GM04503 (cell line): ENCODE data around the gene HLA-A.
"Not testable (repeated sequence)": the region's sequence is repeated elsewhere in the genome, so short reads cannot be mapped to it uniquely, and the experiment has no call there.

ENCODE experiments used
- DNase-seq: peaks from one replicate; pipeline ENCODE4 v3.0.0-alpha.2; 2012; ENCODE audit warnings: low read depth

Gene HLA-A

DNA sequence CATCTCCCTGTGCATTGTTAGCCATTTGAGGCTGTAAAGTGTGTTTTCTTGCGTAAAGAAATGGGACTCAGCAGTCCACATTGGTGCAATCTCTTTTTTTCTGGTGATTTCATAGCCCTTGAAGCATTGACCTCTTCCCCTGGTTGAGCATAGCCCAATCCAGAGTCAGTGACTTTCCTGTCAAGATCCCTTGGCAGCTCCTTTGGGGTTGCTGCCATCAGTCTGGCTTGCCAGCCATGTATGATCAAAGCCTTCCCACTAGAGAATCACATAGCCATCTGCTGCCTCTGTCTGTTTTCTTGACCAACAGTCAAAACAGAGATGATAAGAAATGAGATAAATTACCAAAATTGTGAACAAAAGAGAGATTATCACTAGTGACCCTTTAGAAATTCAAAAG, 19.6 kb downstream of the HLA-A start:
- no peak for DNase-seq

DNA sequence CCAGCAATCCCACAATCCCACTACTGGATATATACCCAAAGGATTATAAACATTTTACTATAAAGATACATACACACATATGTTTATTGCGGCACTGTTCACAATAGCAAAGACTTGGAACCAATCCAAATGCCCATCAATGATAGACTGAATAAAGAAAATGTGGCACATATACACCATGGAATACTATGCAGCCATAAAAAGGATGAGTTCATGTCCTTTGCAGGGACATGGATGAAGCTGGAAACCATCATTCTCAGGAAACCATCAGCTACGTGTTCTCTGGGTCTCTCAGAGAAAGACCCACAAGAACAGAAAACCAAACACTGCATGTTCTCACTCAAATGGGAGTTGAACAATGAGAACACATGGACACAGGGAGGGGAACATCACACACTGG, 21.4 kb downstream of the HLA-A start:
- DNase-seq = not testable (repeated sequence)

GRCh38 chr6:29964518-29964886, 22.2 kb downstream of the HLA-A start:
- DNase-seq = no peak

- peak; percentile 31 for DNase-seq
Measured at GRCh38 chr6:29964887-29965562, 22.7 kb downstream of the HLA-A start.

DNA sequence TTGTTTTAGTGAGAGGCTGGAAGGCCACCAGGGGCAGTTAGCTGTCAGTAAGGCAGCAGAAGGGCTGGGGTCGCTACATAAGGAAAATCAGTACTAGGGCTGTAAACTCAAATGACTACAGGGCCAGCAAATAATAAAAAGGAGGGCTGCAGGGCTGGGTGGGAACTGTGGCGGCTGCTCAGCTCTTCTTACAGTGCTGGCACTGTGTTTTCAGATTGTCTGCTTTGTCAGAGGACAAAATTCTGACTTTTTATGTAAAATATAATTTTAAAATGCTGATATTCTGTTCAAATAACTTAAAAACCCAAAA, 23.2 kb downstream of the HLA-A start:
- DNase-seq = no peak

GRCh38 chr6:29965873-29966601, 23.7 kb downstream of the HLA-A start:
- DNase-seq = no peak

DNA sequence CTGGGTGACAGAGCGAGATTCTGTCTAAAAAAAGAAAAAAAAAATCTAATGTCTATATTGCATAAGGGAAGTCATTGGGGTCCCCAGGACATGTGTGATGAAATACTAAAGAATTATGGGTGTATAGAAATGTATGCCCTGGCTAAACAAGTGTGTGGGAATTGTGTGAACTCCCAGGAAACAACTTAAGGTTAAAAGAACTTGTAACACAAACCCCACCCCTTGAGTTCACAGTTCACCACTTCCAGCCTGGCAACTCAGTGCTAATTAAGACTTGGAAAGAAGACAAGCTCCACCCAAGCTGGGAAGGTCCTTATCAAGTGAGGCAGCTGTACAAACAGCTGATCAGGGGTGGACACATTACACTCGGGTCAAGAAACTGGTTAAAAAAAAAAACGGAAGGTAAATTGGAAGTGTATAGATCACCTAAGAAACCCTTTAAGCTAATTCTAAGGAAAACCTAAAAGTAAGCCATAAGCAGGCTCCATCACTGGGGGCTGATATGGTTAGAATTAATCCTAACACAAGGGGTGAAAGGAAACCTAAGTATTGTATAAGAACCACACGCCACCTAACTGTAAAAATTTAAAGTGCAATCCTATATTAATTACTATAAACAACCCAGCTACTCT, 25.2 kb downstream of the HLA-A start:
- no peak for DNase-seq

DNA sequence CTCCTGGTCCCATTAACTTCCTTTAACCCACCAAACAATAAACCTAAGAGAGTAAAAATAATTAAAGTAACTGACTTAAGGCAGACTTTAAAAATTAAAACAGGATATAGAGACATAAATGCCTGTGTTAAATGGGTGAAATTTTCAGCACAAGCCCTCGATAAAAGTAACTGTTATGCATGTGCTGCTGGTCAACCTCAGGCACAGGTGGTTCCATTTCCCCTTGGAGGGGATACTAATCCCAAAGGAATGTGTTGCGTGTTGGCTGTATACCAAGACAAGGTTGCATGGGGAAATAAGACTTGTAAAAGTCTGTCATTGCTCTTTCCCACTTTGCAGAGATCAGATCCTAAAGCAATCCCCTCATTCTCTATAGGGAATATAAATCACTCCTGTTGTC, 25.8 kb downstream of the HLA-A start:
- no peak for DNase-seq

- no peak for DNase-seq
Measured at GRCh38 chr6:29968905-29969304, 26.6 kb downstream of the HLA-A start.

DNA sequence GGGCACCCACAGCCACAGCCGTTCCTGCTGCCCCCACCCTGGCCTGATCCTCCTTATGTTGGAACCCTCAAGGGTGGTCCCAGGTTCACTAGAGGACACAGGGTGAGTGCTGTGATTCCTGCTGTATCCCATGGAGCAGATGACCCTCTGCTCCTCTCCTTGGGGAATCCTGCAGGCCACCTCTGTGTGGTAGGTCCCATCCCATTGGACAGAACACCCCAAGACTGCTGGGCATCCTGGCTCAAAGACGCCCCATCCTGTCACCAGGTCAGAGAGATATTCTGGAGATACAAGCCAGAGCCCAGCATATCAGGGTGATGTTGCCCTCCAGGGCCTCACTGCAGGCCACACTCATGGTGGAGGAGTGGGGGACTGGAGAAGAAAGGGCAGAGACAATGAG, 28.4 kb downstream of the HLA-A start:
- DNase-seq = no peak

DNA sequence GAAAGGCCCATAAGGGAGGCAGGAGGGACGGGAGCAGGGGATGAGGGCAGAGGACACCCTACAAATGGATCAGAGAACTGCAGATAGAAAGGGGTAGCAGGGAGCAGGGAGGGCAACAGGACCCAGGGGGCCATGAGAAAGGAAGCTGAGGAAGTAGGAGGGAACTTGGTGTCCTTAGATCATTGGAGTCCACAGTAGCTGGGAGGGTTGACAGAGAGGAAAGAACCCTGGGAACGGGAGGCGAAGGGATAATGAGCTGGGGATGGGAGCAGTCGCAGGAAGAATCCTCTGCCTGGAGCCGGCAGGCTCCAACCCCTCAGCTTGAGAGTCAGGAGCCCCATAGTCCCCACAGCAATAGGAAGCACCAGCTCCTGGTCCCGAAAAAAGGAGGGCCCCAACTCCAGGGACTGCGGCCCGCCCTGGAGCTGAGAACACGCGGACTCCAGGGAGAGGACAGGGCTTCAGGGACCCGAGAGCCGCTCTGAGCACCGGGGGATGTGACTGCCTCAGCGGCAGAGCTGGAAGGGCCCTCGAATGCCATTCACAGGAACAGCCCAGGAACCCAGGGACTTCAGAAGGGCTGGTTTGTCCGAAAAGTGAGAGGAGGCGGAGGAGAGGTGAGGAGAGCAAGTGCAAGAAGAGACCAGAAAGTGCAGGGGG, 32.7 kb downstream of the HLA-A start:
- no peak for DNase-seq

DNA sequence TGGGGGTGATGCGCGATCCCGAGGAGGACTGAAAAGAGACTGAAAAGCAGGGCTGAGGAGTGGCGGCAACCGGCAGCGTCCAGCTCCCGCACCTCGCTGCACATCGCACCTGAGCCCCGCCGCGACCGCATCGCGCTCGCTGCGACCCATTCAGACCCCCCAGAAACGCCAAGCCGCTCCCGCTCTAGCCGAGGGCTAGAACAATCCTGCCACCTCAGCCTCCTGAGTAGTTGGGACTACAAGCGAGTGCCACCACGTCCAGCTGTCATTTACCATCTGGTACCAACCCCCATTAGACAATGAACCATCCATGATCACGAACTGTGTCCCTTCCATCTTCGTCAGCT, 33.2 kb downstream of the HLA-A start:
- no peak for DNase-seq

DNA sequence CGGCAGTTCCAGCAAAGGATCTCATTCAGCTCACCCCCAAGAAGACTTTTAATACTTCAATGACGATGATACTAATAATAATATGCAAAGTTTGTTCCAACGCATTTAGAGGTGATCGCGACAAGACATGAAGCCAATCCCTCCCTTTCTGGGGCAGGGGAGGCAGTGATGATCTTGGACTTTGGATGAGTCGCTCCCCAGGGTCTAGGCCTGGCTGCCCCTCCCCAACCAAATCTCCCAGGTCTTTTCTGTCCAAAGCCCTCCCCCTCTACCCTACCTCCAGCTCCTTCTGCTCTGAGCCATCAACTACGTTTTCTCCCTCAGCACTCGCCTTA, 33.9 kb downstream of the HLA-A start:
- no peak for DNase-seq

- DNase-seq = peak; percentile 25
Measured at GRCh38 chr6:29976588-29977424, 34.5 kb downstream of the HLA-A start.

- no peak for DNase-seq
Measured at GRCh38 chr6:29977425-29977727, 35.0 kb downstream of the HLA-A start.

- not testable (repeated sequence) for DNase-seq
Measured at GRCh38 chr6:29980013-29980412, 37.7 kb downstream of the HLA-A start.

DNA sequence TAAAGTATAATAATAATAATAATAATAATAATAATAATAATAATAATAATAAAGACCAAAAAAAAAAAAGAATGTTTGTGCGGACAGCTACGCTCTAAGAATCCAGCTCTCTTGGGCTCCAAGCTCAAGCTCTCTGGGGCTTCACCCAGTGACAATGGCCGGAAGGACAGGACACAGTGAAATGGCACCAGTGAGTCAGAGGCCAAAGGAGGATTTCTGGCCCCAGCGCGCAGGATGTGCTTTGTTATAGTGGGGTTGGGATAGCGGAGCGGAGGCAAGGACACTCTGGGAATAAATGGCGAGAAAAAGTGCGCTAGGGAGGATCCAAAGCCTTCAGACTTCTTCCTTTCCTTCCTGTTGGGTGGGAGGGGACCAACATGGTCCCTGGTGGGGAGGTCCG, 38.2 kb downstream of the HLA-A start:
- DNase-seq = no peak

GRCh38 chr6:29981211-29981812, 39.0 kb downstream of the HLA-A start:
- DNase-seq = no peak

DNA sequence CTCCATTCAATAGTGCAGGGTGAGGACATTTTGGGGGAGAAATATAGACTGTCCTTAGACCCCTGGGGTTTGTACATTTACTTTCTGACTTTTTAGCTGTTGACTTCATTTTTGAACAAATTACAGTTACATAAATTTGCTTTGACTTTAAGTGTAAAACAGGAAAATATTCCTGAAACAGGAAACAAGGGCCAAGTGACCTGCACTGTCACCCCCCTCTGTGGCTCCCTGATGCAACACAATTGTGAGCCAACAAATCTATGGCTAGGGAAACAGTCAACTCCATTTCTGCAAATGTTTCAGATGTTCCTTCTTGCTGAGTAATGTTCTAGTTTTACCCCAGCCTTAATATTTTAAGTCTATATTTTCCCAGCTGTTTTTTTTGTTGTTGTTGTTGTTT, 39.8 kb downstream of the HLA-A start:
- DNase-seq = no peak

DNA sequence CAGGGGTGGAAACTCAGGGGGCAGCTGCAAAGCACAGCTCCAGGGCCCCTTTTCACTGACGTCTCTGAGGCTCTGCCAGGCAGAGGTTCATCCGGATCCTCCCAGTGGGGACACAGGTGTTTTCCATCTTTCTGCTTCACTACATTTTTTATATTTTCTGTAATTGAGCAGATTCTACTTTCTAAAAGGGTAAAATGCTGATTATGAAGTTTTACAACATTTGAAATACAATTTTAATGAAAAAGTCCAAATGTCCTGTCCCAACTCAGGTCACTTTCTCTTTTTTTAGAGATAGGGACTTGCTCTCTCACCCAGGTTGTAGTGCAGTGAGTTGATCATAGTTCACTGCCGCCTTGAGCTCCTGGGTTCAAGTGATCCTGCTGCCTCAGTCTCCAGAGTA, 41.9 kb downstream of the HLA-A start:
- no peak for DNase-seq

DNA sequence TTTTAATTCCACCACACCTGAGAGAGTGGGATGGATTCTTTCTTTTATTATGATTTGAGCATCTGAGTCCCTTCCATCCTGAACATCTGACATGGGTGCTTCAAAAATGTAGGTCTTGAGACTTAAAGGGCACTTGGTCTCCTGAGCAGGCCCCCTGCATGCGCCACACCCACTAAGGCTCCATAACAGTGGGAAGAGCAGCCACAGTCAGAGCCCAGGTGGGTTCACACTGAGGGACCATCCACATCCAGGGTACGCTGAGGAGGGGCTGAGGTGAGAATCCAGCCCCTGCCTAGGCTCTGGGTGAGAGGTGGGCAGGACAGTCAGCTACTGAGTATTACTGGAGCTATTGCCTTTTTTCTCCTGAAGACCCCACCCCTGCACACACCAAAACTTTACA, 42.7 kb downstream of the HLA-A start:
- no peak for DNase-seq

GRCh38 chr6:29986179-29986781, 43.9 kb downstream of the HLA-A start:
- DNase-seq = no peak
